ENCODE data around the gene IPCEF1.

GRCh38 chr6:154384191-154384590 is 27.6 kb upstream of the IPCEF1 start:
- TF ChIP-seq EZH2 (IDR thresholded peaks at IDR 0.05) = no peak
- TF ChIP-seq POLR2AphosphoS5 (IDR thresholded peaks at IDR 0.05; ENCODE audit: borderline replicate concordance, low read depth, low read length) = no peak

All from SK-N-MC (cell line).